Stimulated activated CD4-positive, alpha-beta T cell treated with anti-CD3 and anti-CD28 coated beads, Interleukin-4, amount 100 ng/mL, for 4 hours (primary cell): ENCODE results near the gene GPR31.
"Not testable (repeated sequence)": the region's sequence is repeated elsewhere in the genome, so short reads cannot be mapped to it uniquely, and the experiment has no call there.

ENCODE experiments used
- DNase-seq, 2 experiments: peaks; one replicate each; pipeline ENCODE4 v3.0.0-alpha.2; 2020

GPR31 gene, protein sequence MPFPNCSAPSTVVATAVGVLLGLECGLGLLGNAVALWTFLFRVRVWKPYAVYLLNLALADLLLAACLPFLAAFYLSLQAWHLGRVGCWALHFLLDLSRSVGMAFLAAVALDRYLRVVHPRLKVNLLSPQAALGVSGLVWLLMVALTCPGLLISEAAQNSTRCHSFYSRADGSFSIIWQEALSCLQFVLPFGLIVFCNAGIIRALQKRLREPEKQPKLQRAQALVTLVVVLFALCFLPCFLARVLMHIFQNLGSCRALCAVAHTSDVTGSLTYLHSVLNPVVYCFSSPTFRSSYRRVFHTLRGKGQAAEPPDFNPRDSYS

DNA sequence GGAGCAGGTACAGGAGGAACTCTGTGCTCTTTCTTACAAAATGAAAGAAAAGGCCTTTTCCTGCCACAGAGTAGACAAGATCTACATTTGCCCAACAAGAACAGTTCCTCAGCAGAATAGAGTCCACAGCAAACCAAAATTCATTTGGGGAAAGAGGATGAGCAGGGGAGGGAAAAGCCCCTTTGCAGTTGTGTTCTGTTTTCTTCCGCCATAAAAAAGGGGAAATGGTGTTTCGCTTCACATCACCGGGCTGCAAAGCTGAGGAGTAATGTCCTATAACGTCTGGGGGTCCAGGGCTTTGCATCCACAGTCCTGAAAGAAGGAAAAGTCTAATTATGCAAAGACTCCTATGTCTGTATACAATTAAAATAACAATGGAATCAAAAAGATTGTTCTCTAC is at the start of gene GPR31:
Gene GPR31, minus strand, starts transcription at position 118 of the 400 bp plus-strand sequence. CDS start 149 bp downstream, outside the sequence.
- DNase-seq = no peak

DNA sequence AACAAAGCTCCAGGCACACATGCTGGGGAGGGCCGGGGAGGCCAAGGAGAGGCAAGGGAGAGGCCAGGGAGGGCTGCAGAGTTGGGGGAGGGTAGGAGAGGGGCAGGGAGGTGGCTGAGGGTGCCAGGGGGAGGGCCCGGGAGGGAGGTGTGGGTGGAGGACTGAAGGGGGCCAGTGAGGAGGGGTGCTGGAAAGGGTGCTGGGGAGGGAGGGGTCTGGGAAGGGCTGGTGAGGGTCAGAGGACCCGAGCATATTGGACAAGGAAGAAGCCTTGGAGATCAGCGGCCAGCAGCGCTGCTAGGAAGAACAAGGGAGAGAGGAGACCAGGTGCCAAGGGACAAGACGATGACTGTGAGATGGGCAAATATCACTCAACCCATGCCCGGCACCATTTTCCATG is 49.7 kb upstream of the GPR31 start:
- DNase-seq = no peak

DNA sequence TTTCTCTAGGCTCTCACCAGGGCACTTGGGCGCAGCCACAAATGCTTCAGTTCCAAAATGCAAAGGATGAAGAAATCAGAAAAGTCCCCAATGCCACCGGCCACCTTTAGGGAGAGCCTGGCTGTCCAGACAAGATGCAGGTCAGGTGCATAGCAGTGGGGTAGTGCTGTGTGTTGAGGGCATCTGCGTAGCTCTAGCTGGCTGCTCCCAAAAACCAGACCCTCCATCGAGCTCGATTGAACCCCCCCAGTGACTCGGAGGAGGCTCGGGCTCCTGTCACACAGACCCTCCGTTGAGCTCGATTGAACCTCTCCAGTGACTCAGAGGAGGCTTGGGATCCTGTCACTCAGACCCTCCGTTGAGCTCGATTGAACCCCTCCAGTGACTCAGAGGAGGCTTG is 47.5 kb upstream of the GPR31 start:
- DNase-seq = not testable (repeated sequence)

DNA sequence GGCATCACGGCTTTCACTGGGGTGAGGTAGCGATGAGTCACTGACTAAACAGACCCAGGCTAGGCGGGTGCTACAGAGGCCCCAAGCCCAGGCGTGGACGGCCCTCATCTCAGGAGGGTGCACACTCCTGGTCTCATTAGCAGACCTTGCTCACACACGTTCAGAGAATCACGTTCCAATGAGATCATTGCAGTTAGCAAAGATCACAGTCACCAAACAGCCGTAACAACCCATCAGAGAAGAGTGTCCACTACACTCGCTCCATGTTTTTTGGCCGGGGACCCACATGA is 46.2 kb upstream of the GPR31 start:
- not testable (repeated sequence) for DNase-seq

DNA sequence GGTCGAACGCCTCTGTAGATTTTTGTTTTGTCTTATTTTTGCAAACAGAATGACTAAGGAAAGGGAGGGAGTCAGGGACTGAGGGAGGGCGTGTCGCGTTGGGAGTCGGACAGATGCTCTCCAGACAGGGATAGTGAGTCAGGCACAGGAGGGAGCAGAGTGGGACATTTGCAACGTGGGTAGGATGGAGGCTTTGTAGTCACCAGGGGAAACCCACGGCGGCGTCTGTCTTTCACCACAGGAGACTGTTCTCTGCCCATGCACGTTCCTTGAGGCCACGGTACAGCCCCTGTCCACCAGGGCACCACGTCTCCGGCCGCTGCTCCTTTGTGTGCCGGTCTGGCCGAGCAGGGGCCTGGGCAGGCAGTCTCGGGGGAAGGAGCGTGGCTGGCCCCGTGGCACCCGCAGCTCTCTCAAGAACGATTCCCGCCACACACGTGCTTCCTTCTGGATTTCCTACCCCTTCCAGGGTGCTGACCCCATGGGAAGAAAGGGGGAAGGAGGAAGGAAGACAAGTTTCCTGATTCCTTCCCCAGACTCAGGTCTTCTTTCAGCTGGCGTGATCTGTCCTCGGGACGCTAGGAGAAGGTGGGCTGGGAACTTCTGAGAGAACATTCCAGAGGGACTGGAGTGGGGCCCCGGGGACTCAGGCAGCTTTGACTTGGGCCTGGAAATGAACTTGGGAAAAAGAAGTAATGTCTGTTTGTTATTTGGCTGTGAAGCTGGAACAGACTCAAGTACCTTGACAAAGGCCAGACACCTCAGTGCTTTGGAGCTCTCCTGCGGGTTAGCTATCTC is 45.7 kb upstream of the GPR31 start:
- not testable (repeated sequence) for DNase-seq

DNA sequence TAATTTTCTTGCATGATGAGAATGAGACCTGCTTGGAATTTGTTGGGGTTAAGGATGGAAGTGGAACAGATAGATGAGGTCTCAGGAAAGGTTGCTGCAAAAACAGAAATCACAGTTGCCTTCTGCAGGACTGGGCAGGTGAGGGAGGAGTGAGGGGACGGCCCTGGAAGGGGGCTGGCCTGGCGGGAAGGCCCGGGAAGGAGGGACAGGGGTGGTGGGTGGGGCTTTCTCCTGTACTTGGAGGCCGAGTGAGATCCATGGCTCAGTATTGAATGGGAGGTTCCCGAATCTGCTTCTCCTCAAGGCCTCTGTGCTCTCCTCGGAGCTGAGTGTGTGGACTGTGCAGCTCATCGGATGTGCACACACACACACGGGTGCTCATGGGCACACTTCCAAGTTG is 44.8 kb upstream of the GPR31 start:
- not testable (repeated sequence) for DNase-seq

DNA sequence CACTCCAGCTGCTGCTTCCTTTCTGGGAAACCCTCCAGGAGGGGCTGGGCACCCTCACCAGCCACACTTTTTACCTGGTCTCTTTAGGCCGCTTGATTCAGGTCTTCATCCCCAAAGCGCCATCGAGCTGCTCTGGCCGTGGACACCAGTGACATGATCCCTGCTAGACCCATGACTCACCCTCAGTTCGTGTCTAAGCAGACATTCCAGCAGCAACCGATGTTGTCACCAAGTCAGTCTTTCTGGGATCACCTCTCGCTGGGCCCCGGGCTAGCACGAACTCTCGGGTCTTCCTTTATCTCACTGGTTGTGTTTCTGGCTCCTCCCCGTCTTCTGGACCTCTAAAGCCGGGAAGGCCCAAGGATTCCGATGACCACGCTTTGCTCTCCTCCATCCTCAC is 43.0 kb upstream of the GPR31 start:
- DNase-seq = no peak

DNA sequence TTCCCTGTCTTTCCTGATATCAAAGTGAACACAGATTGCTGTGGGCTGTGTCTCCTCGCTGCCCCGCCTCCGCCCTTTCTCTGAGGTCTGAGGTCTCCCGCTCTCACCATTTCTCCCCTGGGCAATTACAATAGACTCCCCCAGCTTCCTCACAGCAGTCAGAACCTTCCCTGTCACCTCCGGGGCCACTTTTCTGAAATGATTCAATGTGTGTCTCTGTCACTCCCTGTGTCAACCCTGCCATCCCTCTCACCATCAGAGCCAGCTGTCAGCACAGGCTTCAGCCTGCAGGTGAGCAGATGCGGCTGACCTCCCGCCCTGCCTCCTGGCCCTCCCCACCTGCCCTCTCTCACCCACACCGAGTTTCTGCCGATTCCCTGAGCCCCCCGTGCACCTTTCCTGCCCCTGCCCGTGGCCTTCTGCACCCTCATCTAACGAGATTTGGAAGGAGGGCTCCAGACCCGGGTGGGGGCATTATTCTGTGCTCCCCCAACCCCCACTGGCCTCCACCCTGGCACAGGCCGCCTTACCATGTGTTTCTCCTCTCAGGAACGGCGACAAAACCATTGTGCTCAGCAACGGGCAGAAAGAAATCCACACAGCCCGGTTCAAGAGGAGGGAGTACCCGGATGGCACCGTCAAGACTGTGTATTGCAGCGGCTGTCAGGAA is 38.3 kb upstream of the GPR31 start:
- not testable (repeated sequence) for DNase-seq

DNA sequence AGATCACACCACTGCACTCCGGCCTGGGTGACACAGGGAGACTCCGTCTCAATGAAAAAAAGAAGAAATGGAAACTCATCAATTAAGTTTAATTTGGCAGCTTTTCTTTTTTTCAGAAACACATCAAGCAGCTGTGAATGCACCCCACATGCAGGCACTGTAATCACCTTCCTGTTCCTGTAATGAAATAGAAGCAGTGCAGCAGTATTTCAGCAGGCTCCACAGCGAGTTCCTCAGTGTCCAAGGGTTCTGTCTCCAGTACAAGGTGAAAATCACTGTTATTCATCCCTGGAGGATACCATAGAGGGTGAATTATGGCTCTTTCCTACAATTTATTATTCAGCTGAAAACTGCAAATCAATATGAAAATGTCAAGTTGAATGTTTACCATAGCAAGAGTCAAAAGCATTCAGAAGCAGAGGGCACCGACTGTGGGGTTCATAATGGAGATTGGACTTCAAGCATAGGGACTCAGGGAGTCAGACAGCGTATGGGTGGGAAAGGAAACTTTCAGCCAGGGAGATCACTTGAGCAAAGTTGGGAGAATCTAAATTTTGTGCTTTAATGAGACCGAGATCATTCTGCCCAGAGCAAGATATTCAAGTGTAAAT is 35.8 kb upstream of the GPR31 start:
- not testable (repeated sequence) for DNase-seq

DNA sequence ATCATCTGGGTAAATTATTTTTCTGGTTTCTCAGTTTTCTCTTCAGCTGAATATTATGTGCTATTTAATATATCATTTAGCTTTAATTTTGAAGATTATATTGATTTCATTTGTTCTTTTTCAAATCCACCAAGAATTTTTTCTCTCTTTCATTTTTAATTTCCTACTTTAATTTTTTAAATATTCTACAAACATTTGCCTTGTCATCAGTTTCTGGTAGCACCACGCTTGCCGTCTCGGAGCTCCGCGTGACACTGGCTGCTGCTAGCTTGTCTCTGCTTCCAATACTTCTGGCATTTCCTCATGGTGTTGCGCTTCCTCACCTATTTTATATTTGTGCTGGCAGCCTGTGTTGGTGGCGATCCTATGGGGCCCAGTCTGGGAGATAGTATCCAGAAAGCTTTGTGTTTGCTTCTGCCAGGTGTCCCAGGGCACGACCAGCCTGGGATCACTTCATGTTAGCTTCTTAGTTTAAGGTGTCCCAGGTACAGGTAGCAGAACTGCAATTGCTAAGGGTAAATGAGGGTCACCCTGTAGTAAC is 33.3 kb upstream of the GPR31 start:
- DNase-seq = not testable (repeated sequence)

DNA sequence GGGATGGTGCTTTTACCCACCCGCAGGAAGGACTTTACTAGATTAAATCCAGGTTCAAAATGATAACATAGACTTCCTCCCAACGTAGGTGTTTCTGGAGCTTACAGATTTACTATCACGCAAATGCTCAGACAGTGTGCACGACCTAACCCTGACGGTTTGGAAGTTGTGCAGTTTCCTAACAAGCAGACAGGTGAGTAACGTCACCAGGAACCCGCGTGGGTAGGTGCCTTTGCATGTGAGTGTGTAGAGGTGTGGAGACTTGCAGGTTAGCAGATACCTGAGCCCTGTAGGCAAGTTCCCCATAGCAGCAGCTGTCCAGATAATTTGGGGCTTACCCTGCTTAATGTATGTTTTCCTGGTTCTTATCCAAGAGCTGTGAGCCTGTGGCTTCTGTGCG is 29.5 kb upstream of the GPR31 start:
- DNase-seq = not testable (repeated sequence)

DNA sequence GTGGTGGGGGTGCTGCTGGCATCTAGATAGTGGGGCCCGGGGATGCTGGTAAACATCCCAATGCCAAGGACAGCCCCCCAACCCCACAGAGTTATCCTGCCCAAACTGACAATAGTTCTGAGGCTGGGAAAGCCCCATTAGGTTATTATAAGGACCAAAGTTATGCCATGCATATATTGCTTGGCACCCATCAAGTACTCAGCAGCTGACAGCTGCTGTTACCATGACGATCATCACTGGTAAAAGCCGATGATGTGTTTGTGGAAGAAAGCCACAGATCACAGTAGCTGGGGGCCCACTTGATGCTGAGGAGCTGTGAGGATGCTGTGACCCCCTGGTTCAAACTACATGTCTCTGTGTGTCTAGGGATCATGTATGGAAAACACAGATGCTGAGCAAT is 27.3 kb upstream of the GPR31 start:
- not testable (repeated sequence) for DNase-seq

DNA sequence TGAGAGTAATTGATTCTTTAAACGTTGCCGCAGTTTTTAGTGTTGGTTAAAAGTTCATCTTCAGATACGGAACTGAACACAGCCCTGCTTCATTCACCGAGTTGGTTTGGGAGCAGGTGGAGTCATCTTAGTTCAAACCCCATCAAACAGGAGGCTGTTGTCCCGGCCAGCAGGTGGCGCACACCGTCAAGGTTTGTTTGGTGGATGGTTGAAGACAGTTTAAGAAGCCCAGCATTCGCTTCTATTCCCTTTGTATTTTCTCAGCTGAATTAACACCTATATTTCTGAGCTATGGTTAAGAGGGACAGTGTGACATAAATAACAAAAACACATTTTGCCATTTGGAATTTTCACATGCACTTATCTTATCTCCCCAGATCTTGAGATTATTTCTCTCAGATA is 25.1 kb upstream of the GPR31 start:
- DNase-seq = not testable (repeated sequence)

DNA sequence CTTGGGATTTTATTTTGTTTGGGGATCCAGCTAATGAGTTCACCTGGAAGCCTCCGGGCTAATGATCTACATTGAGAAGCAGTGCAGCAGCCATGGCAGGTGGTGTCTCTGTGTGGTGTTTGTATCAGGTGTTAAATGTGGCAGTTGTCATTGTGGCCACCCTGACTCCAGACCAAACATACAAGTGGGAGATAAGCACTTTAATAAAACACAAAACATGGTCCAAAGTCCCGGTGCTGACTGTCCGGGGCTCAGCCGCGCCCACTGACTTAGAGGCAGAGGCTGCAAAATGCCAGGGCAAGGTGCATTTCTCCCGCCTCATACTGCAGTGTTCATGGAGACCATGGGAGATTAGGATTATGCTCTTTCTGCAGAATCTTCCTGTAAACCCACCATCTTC is 23.6 kb upstream of the GPR31 start:
- not testable (repeated sequence) for DNase-seq

DNA sequence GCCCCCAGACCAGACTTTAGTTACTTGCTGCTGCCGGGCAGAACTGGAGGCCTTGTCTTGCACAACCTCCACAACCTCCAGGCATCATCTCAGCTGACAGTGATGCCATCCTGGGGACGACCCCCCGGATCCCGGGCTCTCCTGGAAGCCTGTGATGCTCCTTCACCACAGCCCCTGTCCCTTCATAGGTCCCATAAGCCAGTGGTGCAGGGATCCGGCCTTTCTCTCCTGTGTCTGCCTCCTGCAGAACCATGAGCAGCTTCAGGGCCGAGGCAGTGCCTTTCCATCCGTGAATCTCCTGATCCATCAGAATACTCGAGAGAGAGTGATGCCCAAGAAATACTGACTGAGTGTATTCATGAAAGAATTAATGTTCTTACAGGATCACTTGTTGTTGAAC is 22.3 kb upstream of the GPR31 start:
- DNase-seq = not testable (repeated sequence)

DNA sequence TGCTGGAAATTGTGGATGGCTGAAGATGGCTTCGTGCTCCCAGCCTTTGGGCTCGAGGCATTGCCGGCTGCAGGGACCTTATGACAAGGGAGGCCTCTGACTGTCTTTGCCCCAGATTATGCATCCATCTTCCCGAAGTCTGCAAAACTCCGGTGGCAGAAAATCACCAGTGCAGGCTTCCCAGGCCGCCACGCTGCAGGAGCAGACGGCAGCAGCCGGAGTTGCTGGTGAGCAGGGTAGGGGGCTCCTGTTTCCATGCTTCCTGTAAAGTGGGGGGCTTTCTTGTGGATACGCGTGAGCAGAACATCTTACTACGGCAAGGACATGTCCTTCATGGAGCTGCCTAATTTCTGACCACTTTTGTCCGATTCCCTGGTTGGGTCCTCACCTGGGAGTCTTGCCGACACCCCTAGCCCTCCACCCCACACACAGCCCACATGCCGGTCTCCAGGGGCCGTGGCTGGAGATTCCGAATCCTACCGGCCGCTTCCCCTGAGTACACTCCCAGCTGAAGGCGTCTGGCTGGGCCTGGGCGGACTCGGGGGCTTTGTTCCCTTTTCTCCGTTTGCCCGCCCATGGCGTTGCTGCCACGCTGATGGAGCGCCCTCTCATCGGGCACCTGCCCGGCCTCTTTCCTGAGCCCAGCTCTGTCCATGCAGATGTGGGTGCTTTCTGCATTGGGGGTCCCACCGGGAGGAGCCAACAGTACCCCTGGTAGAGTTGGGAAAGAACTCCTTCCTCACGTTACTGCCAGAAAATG is 21.3 kb upstream of the GPR31 start:
- DNase-seq = not testable (repeated sequence)

DNA sequence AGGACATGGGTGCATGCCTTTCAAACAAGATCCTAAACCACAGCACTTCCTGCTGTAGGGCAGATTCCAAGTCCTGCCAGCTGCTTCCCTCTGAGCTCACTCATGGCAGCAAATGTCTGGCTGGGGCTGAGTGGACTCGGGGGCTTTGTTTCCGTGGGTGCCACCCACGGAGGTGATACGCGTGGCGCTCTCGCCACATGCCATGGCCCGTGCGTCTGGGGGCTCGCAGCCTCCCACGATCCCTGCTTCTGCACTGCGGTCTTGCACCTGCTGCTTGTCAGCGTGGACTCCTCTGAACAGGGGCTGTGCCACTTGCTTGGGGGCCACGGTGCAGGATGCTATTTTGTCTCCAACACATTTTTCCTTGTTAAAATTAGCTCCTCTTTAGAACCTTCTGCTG is 19.5 kb upstream of the GPR31 start:
- DNase-seq = not testable (repeated sequence)

DNA sequence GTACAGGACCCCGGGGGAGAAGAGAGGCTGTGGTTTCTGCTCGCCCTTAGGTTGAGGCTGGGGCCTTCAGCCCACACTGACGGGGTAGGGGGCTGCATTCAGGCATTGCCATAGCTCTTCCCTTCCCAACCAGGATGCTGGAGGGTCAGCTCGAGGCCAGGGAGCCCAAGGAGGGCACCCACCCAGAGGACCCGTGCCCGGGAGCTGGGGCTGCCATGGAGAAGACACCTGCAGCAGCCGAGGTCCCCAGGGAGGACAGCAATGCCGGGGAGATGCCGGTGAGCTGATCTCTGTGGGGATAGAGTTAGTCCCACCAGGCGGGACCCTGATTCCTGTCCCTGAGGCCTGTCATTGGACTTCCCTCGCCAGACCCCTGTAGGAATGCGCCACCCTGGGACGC is 14.2 kb upstream of the GPR31 start:
- DNase-seq = not testable (repeated sequence)

DNA sequence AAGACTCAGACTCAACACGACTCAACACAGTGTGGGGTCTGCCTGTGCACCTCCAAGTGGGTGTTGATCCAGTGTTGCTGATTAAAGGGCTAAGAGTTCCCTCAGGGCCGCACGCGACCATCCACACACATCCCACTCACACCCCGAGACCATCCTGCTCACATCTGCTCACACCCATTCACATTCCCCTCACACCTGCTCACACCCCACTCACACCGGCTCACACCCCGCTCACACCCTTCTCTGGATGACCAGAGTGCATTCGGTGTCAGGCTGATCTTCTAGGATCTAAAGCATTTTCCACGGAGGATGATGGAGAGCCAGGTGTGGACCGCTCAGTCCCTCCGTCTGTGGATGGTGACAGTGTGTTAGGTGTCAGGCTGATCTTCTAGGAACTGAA is 13.5 kb upstream of the GPR31 start:
- DNase-seq = not testable (repeated sequence)

DNA sequence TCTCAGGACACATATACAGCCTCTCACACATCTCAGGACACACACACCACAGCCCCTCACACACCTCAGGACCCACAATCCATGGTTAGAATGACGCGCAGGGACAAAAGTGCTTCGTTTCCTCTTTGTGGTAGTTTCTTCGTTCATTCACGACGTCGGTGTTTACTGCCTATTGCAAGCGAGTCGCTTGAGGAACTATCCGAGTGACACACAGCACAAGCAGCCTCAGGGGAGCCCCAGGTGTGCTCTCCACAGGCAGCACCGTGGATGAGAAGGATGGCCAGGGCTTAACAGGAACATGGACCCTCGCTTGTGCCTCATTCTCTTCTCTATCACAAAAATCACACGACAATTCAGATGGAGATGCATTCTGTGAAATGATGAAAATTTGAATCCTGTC is 12.1 kb upstream of the GPR31 start:
- DNase-seq = not testable (repeated sequence)

DNA sequence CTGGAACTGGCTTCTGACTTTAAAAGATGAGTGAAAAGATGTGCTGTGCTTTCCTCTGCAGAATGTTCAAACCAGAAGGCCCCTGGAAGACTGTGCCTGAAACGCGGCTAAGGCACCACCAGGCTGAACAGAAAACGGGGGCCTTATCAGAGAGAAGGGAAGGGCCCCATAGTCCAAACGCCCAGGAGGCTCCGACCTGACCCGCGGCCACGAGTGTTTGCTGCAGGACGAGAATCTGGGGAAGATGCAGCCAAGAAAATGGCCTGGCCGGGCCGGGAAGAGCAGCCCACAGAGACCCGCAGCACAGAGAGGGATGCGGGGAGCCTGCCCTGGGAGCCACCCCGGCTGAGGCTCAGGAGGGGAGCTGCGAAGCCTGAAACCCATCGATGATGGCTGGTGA is 10.5 kb upstream of the GPR31 start:
- not testable (repeated sequence) for DNase-seq

DNA sequence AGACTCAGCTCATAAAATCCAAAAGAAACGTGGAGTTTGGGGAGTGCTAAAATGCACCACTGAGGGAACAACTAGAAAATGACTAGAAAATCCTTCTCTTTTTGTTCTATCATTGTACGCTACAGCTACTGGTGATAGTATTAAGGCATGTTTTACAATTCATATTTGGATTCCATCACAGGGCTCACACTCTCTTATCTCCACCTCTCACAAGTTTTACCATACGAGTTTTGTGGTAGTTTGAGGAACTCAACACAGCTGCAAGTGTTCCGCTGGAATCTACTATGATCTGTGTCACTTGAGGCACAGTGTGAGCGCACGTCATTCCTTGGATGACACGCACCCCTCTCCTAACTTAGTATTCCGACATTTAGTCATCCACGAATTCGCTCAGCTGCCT is 9.9 kb upstream of the GPR31 start:
- not testable (repeated sequence) for DNase-seq
